ENCODE data around the gene CDX1.
A peak's percentile ranks its signal among the peaks of the same experiment; 100 is the strongest.

Gene CDX1

DNA sequence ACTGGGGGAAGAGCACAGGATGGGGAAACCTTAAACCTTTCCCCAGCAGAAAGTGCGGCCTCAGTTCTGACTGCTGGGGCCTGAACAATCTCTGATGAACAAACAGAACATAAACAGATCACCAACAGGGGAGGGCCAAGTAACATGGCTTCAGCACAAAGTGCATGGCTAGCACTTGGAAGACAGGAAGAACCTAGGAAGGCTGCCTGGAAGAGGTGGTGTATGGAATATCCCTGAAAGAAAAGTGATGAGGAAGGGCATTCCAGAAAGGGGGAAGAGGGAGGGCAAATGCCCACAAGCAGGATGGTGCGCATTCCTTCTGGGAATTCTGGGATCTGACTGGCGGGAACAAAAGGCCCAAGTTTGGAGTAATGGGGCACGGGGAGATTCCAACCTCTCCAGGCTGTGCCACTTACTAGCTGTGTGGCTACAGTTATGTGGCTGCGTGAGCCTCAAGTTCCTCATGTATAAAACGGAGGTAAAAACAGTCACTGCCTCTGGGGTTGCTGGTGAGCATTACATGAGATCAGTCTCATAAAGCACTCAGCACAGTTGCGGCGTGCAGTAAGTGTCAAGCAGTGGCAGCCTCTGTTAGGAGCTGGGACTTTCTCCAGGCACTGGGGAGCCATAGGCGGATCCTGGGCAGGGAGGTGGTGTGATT, 12.5 kb upstream of the CDX1 start:
- TF ChIP-seq, protein P1, sequence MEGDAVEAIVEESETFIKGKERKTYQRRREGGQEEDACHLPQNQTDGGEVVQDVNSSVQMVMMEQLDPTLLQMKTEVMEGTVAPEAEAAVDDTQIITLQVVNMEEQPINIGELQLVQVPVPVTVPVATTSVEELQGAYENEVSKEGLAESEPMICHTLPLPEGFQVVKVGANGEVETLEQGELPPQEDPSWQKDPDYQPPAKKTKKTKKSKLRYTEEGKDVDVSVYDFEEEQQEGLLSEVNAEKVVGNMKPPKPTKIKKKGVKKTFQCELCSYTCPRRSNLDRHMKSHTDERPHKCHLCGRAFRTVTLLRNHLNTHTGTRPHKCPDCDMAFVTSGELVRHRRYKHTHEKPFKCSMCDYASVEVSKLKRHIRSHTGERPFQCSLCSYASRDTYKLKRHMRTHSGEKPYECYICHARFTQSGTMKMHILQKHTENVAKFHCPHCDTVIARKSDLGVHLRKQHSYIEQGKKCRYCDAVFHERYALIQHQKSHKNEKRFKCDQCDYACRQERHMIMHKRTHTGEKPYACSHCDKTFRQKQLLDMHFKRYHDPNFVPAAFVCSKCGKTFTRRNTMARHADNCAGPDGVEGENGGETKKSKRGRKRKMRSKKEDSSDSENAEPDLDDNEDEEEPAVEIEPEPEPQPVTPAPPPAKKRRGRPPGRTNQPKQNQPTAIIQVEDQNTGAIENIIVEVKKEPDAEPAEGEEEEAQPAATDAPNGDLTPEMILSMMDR (IDR thresholded peaks at IDR 0.05; ENCODE audit: borderline replicate concordance, insufficient read depth, low read depth, low read length) = 0 out of 2 replicates have a peak, but pooled peaks have one; percentile 7
- H3K4me3 ChIP-seq (ENCODE audit: low read depth, low read length) = no peak overlapping the region

DNA sequence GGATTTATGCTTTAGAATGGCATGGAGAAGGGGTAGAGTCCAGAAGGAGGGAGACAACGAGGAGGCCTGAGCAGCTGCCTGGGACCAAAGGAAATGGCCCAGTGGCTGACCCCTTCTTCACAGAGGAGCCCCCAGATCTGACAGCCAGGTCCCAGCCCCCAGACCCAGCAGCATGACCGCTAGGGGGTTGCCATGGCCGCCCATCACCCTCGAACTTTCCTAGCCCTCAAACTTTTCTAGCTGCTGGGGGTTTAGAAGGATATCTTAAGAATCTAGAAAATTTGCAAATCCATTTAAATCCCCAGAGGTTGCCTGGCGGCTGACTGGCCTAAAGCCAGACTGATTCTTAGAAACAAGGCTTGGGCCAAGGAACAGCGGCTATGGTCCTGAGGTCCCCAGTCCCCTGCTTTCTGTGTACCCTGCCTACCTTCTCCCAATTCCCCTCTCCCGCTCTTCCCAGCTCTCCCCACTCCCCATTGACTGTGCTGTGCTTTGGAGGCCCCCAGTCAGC, 11.9 kb upstream of the CDX1 start:
- H3K4me3 ChIP-seq (ENCODE audit: low read depth, low read length) = no peak overlapping the region
- TF ChIP-seq, protein P1 (IDR thresholded peaks at IDR 0.05; ENCODE audit: borderline replicate concordance, insufficient read depth, low read depth, low read length) = no peak

DNA sequence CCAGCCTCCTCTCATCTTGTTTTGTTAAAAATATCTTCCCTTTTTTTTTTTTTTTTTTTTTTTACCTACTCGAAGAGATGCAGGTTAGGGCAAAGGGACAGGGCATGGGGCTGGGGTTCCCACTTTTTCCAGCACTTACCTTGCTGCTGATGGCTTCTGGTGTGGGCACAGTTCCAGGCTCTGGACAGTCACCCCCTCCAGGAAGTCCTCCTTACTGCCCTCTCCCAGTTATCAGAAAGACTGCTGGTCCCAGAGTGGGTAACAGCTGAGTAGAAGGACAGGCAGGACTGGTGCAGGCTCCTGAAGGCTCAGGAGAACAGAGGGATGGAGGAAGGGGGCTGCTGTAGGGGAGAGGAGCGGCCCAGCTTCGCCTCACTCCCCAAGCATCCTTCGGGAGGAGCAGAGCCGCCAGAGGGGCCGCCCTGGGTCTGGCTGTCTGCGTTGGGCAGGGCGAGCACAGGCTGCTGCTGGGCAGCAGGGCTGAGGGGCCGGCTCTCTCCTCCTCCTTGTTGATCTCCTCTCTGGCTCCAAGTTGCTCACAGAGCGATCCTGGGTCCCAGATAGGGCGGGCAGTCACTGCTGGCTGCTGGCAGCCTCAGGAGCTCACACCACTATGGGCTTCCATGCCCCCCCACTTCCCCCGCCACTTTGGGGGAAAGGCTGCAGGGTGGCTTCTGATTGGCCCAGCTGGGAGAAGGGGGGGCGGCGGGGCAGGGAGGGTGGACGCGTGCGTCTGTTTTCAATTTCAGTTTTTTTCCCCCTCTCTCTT, 11.1 kb upstream of the CDX1 start, which contains the start of gene PDGFRB:
PDGFRB (minus strand) TSS at position 588 of the 769 bp plus-strand sequence. CDS start 18,798 bp downstream, outside the sequence.
- H3K4me3 ChIP-seq (ENCODE audit: low read depth, low read length) = peak within 1 kb of the TSS; percentile 31
- TF ChIP-seq, protein P1 (IDR thresholded peaks at IDR 0.05; ENCODE audit: borderline replicate concordance, insufficient read depth, low read depth, low read length) = no peak

DNA sequence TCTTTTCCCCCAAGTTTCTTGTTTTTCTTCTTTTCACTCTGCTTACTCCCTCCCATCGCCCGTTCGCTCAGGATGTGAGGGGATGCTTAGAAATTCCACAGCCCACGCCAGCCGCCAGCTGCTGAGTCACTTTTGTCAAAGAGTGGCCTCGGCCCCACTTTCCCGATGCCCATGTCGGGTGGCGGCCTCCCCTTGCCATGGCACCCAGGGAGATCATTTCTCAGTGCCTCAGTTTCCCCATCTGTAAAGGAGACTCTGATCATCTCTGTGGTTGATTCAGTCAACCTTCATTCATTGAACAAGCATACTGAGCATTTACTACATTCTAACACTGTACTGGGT, 10.6 kb upstream of the CDX1 start:
- peak overlapping the region; percentile 31 for H3K4me3 ChIP-seq (ENCODE audit: low read depth, low read length)
- TF ChIP-seq, protein P1 (IDR thresholded peaks at IDR 0.05; ENCODE audit: borderline replicate concordance, insufficient read depth, low read depth, low read length) = no peak

DNA sequence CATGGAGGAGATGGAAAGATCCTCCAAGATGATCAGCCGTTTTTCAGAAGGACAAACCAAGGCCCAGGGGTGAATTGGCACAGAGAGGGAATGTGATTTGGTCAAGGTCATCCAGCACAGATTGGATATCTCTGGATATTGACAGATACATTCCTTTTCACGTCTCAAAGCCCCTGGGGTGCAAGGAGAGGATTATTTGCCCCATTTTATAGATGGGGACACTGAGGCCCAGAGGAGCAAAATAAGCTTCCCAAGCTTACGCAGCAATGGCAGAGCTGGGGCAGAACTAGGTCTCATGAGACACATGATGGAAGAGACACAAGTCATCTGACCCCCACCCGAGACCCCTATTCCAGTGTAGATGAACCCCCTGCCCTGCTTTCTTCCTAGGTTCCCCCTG, 10.0 kb upstream of the CDX1 start:
- TF ChIP-seq, protein P1 (IDR thresholded peaks at IDR 0.05; ENCODE audit: borderline replicate concordance, insufficient read depth, low read depth, low read length) = no peak
- no peak overlapping the region for H3K4me3 ChIP-seq (ENCODE audit: low read depth, low read length)

DNA sequence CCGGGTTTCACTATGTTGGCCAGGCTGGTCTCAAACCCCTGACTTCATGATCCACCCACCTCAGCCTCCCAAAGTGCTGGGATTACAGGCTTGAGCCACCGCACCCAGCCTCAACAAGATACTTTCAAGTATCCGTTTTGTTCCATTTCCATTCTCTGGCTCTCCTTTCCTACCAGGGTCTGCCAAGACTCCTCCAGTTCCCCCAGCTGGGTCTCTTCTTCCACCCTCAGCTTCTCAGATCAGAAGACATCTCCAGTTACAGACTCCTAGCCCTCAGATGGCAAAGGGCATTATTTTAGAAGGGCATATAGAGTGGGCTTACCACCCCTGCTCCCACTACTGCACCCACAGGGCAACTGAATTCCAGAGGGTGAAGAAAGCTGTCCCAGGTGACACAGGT, 9.4 kb upstream of the CDX1 start:
- TF ChIP-seq, protein P1 (IDR thresholded peaks at IDR 0.05; ENCODE audit: borderline replicate concordance, insufficient read depth, low read depth, low read length) = no peak

More for the DNA sequence above, 9.4 kb upstream of the CDX1 start:
- H3K4me3 ChIP-seq (ENCODE audit: low read depth, low read length) = no peak overlapping the region
